HG02852 (cell line): ENCODE results near the gene CHP2.

Experiments
- ATAC-seq: cut with Tn5 transposase; IDR thresholded peaks from one replicate; pipeline ENCODE4 v1.9.1; 2021; ENCODE audit warnings: mild to moderate bottlenecking, moderate library complexity; ENCODE audit not compliant: unreplicated experiment

Gene CHP2

GRCh38 chr16:23803591-23804123 is 48.8 kb downstream of the CHP2 start:
- no peak for ATAC-seq

GRCh38 chr16:23807028-23807427 is 52.2 kb downstream of the CHP2 start:
- no peak for ATAC-seq
